Adrenal gland (tissue), 5 donors: ENCODE data around the gene SPATA12.

Source experiments
- POLR2A ChIP-seq, 2 donors: fragments of 450-650 bp; IDR thresholded peaks; one replicate each; pipeline ENCODE4 v1.6.1; 2017; ENCODE audit warnings: antibody characterized with exemption in 2 of 2, mild to moderate bottlenecking in 2 of 2, moderate library complexity in 1 of 2
- TF ChIP-seq, protein P1 (sequence below), 6 experiments: fragments of 450-650 bp in 4 of 6; fragments of 200-600 bp in 2 of 6; sonication (generic) in 1 of 6; IDR thresholded peaks; 1 replicate in 5 of 6; 2 replicates in 1 of 6; pipeline versions ENCODE4 v1.5.1 to v1.8.0; 2016 to 2021; ENCODE audit warnings: antibody characterized with exemption in 6 of 6, mild to moderate bottlenecking in 2 of 6, moderate library complexity in 1 of 6
- donor health status: DM: no; HTN: no; CAD: no.

DNA sequence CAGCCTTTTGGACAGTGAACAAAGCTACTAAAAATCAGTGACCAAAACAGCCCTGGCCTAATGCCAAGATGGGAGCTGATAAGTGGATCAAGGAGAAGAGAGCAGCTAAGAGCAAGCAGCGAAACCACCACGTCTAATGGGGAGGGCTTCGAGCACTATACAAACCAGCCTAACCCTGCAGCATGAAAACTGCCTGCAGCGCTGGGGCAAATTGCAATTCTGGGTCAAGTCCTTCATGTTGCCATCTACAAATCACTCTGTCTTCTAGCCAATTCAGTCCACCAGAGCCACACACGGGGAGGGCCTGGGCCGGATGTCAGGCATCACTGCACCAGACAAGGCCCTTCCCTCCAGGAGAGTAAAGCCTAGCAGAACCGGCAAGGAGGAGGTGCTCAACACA, 30.5 kb upstream of the SPATA12 start:
- TF ChIP-seq, protein P1, sequence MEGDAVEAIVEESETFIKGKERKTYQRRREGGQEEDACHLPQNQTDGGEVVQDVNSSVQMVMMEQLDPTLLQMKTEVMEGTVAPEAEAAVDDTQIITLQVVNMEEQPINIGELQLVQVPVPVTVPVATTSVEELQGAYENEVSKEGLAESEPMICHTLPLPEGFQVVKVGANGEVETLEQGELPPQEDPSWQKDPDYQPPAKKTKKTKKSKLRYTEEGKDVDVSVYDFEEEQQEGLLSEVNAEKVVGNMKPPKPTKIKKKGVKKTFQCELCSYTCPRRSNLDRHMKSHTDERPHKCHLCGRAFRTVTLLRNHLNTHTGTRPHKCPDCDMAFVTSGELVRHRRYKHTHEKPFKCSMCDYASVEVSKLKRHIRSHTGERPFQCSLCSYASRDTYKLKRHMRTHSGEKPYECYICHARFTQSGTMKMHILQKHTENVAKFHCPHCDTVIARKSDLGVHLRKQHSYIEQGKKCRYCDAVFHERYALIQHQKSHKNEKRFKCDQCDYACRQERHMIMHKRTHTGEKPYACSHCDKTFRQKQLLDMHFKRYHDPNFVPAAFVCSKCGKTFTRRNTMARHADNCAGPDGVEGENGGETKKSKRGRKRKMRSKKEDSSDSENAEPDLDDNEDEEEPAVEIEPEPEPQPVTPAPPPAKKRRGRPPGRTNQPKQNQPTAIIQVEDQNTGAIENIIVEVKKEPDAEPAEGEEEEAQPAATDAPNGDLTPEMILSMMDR (IDR thresholded peaks at IDR 0.05) = no peak
- no peak for TF ChIP-seq POLR2A (IDR thresholded peaks at IDR 0.05)
